Heart left ventricle (tissue), 13 donors: ENCODE results near the gene SPECC1L.

ENCODE experiments used
- POLR2A ChIP-seq, 2 donors: fragments of 450-650 bp; IDR thresholded peaks; one replicate each; pipeline ENCODE4 v1.6.1; 2017; ENCODE audit warnings: antibody characterized with exemption in 2 of 2, mild to moderate bottlenecking in 2 of 2, moderate library complexity in 2 of 2
- TF ChIP-seq, protein P1 (sequence below), 12 donors: fragments of 200-600 bp; sonication (generic) in 4 of 12; IDR thresholded peaks; one replicate each; pipeline versions ENCODE4 v1.5.0 to v1.8.0; 2018 to 2022; ENCODE audit warnings: antibody characterized with exemption in 12 of 12, mild to moderate bottlenecking in 5 of 12
- donor health status: ischemic (EF 13 %, LVEDD 7.1; RV severe dilation, severe dysfunction).
- donor health status: DM: no; HTN: yes; CAD: no.
- donor health status: DM: no; HTN: no; CAD: no.
- donor health status: ischemic (EF 25% LVEDD 6.9; RV normal size, moderate dysfunction).
- donor health status: ischemic (EF 25% LVEDD 5.7; RV mildly dilated, moderate dysfunction).
- donor health status: ischemic (EF 35%, LVEDD 5.7; RV mildly dilated, moderate dysfunction).
- donor health status: nonischemic (EF 11% LVEDD 7.7; RV severe dilation, severe dysfunction).
- donor health status: DM: yes; HTN: yes; CAD: no.
- donor health status: PGD.
- donor health status: ischemic (EF 29% LVEDD 5.4; RV normal size, mild dysfunction).
- donor health status: nonischemic (EF 23%, LVEDD 6.1; RV moderate dilation, normal function).

DNA sequence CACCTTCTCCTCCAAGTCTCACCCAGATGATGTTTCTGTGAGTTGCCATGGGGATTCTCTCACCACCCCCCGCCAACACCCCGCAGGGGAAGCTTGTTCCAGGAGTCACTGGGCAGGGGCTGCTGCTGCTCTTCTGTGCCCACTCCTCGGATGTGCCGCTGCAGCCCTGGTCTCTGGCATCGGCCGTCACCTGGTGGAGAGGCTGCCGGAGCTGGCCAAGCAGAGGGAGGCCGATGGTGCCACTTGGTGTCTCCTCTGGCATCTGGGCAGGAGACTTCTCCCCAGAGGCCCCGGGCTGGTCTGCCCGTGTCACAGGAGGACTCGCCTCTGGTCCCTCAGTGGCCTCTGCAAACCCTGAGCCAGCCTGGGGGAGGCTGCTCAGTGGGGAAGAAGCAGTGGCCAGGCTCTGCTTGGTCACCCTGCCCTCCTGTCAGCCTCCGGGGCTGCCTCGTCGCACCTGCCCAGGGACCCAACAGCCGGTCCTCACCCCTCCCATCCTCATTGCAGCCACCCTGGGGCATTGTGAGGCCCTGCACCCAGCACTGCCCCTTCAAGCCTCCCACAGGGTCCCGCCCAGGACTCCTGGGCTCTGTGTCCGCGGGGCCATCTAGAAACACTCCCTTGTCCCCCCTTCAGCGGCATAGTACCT, 156.3 kb downstream of the SPECC1L start:
- TF ChIP-seq, protein P1, sequence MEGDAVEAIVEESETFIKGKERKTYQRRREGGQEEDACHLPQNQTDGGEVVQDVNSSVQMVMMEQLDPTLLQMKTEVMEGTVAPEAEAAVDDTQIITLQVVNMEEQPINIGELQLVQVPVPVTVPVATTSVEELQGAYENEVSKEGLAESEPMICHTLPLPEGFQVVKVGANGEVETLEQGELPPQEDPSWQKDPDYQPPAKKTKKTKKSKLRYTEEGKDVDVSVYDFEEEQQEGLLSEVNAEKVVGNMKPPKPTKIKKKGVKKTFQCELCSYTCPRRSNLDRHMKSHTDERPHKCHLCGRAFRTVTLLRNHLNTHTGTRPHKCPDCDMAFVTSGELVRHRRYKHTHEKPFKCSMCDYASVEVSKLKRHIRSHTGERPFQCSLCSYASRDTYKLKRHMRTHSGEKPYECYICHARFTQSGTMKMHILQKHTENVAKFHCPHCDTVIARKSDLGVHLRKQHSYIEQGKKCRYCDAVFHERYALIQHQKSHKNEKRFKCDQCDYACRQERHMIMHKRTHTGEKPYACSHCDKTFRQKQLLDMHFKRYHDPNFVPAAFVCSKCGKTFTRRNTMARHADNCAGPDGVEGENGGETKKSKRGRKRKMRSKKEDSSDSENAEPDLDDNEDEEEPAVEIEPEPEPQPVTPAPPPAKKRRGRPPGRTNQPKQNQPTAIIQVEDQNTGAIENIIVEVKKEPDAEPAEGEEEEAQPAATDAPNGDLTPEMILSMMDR (IDR thresholded peaks at IDR 0.05): no peak
- no peak for TF ChIP-seq POLR2A (IDR thresholded peaks at IDR 0.05)
